HepG2 (cell line): Measurements from ENCODE around the gene PSMC3IP. TPM values are rescaled to one million over a fixed set of nuclear protein-coding genes. Genes with fewer than 3 reads are reported as not detected.
A peak's percentile ranks its signal among the peaks of the same experiment; 100 is the strongest.

Source experiments
- CENPBD1 ChIP-seq: sonication (generic); formaldehyde crosslinking; IDR thresholded peaks from 2 replicates; pipeline ENCODE4 v1.8.0; 2022; ENCODE audit warnings: missing genetic modification reagents, low read depth, mild to moderate bottlenecking, borderline replicate concordance
- FOSL2 ChIP-seq: sonication (generic); formaldehyde crosslinking; IDR thresholded peaks from 2 replicates; pipeline ENCODE4 v1.4.0; 2020; ENCODE audit warnings: missing genetic modification reagents
- FOXA3 ChIP-seq: IDR thresholded peaks from 2 replicates; pipeline ENCODE4 v1.6.1; 2016; ENCODE audit warnings: missing genetic modification reagents, missing compliant biosample characterization
- HHEX ChIP-seq: IDR thresholded peaks from 2 replicates; pipeline ENCODE4 v1.6.1; 2016; ENCODE audit warnings: control low read depth
- LBX2 ChIP-seq: sonication (generic); formaldehyde crosslinking; IDR thresholded peaks from 2 replicates; pipeline ENCODE4 v1.5.0; 2020; ENCODE audit warnings: missing genetic modification reagents, mild to moderate bottlenecking, borderline replicate concordance
- MXD3 ChIP-seq: IDR thresholded peaks from 2 replicates; pipeline ENCODE4 v1.6.1; 2016; ENCODE audit warnings: mild to moderate bottlenecking, missing biosample characterization, missing genetic modification reagents
- NCOA2 ChIP-seq: sonication (generic); formaldehyde crosslinking; IDR thresholded peaks from 2 replicates; pipeline ENCODE4 v1.8.0; 2022; ENCODE audit warnings: inconsistent platforms
- PRPF4 ChIP-seq: fragments of 200-400 bp; formaldehyde crosslinking; IDR thresholded peaks from 2 replicates; pipeline ENCODE4 v1.6.1; 2016; ENCODE audit warnings: low read length, low read depth; ENCODE audit not compliant: poor library complexity, severe bottlenecking
- RXRA ChIP-seq: sonication (generic); formaldehyde crosslinking; IDR thresholded peaks from 2 replicates; pipeline ENCODE4 v1.5.1; 2020; ENCODE audit warnings: missing genetic modification reagents
- SAP130 ChIP-seq: IDR thresholded peaks from 2 replicates; pipeline ENCODE4 v1.6.1; 2016; ENCODE audit warnings: low read depth
- ZBTB44 ChIP-seq: sonication (generic); formaldehyde crosslinking; IDR thresholded peaks from 2 replicates; pipeline ENCODE4 v1.4.0; 2020; ENCODE audit warnings: missing genetic modification reagents
- ZFP36L2 ChIP-seq: sonication (generic); formaldehyde crosslinking; IDR thresholded peaks from 2 replicates; pipeline ENCODE4 v1.4.0; 2020; ENCODE audit warnings: missing genetic modification reagents
- ZKSCAN1 ChIP-seq: fragments of 150-350 bp; IDR thresholded peaks from 2 replicates; pipeline ENCODE4 v1.6.1; 2014; ENCODE audit warnings: low read length
- ZNF101 ChIP-seq: sonication (generic); formaldehyde crosslinking; IDR thresholded peaks from 2 replicates; pipeline ENCODE4 v1.4.0; 2020; ENCODE audit warnings: mild to moderate bottlenecking, low read depth, missing genetic modification reagents, borderline replicate concordance
- ZNF350 ChIP-seq: sonication (generic); formaldehyde crosslinking; IDR thresholded peaks from 2 replicates; pipeline ENCODE4 v1.4.0; 2020; ENCODE audit warnings: mild to moderate bottlenecking, low read depth, missing genetic modification reagents, borderline replicate concordance
- ZNF460 ChIP-seq: sonication (generic); formaldehyde crosslinking; IDR thresholded peaks from 2 replicates; pipeline ENCODE4 v1.5.1; 2020; ENCODE audit warnings: missing genetic modification reagents, mild to moderate bottlenecking, borderline replicate concordance
- ZNF552 ChIP-seq: sonication (generic); formaldehyde crosslinking; IDR thresholded peaks from 2 replicates; pipeline ENCODE4 v1.9.0; 2022; ENCODE audit warnings: missing genetic modification reagents, mild to moderate bottlenecking, borderline replicate concordance
- ZNF597 ChIP-seq: sonication (generic); formaldehyde crosslinking; IDR thresholded peaks from 2 replicates; pipeline ENCODE4 v1.5.0; 2020; ENCODE audit warnings: missing genetic modification reagents
- polyA plus RNA-seq, 8 experiments: library from polyadenylated mRNA; depleted of rRNA in 3 of 8; stranded (reverse) in 7 of 8; unstranded in 1 of 8; fragments of >200 nt; fragmentation: Illumina TruSeq in 4 of 8; extraction: Trizol in 4 of 8; gene quantifications; 2 replicates each; pipeline versions ENCODE4 v1.2.1 to v1.2.3, GENCODE V29; 2011 to 2016; ENCODE audit warnings: low read depth in 4 of 8, missing spikeins in 1 of 8, mixed read lengths in 1 of 8; ENCODE audit not compliant: insufficient read depth in 1 of 8
- total RNA-seq, 5 experiments: library from RNA; depleted of rRNA; stranded (reverse); fragments of >200 nt; fragmentation: Illumina TruSeq; extraction: Trizol; gene quantifications; 2 replicates each; pipeline ENCODE4 v1.2.3, GENCODE V29; 2016; ENCODE audit warnings: low read depth in 1 of 5
- TF ChIP-seq, protein P1 (sequence below): IDR thresholded peaks from 2 replicates; pipeline ENCODE4 v1.6.1; 2016; ENCODE audit warnings: low read depth, control low read depth
- TF ChIP-seq, protein P2 (sequence below): sonication (generic); formaldehyde crosslinking; IDR thresholded peaks from 2 replicates; pipeline ENCODE4 v1.8.0; 2022; ENCODE audit warnings: mild to moderate bottlenecking, missing genetic modification reagents, borderline replicate concordance
- TF ChIP-seq, protein P3 (sequence below): sonication (generic); formaldehyde crosslinking; IDR thresholded peaks from 2 replicates; pipeline ENCODE4 v1.5.0; 2020; ENCODE audit warnings: mild to moderate bottlenecking, missing genetic modification reagents

The PSMC3IP gene
- total and polyA plus RNA-seq, 2 of the 13 experiments (the other 11 are each of a cell fraction or from before 2014, with no cell fraction given), result 6.5 to 22.4 TPM

DNA sequence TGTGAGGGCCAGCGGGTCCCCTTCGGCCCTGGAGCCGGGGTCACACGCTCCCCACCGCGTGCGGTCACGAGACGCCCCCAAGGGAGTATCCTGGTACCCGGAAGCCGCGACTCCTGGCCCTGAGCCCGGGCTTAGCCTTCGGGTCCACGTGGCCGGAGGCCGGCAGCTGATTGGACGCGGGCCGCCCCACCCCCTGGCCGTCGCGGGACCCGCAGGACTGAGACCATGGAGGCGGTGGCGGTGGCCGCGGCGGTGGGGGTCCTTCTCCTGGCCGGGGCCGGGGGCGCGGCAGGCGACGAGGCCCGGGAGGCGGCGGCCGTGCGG, 41.5 kb downstream of the PSMC3IP start, which contains the start of gene NAGLU (continued):
- TF ChIP-seq FOSL2 (CRISPR knock-in tag) (peak; percentile 44; the same call in 1 of the 2 replicates), ZNF350 (CRISPR knock-in tag) (0 out of 2 replicates have a peak, but pooled peaks have one; percentile 11), ZFP36L2 (CRISPR knock-in tag) (no peak), HHEX (CRISPR knock-in tag) (no peak), CENPBD1 (CRISPR knock-in tag) (no peak), MXD3 (peak; percentile 56; the same call in 1 of the 2 replicates), ZBTB44 (CRISPR knock-in tag) (no peak), ZNF597 (no peak), PRPF4 (no peak), ZKSCAN1 (no peak), FOXA3 (CRISPR knock-in tag) (peak; percentile 63), ZNF552 (0 out of 2 replicates have a peak, but pooled peaks have one; percentile 87), ZNF101 (CRISPR knock-in tag) (no peak), NCOA2 (no peak), RXRA (peak; percentile 58; the same call in 1 of the 2 replicates), ZNF460 (no peak; the same call in 1 of the 2 replicates), LBX2 (CRISPR knock-in tag) (no peak), SAP130 (CRISPR knock-in tag) (peak; percentile 87)
- TF ChIP-seq, protein P1, sequence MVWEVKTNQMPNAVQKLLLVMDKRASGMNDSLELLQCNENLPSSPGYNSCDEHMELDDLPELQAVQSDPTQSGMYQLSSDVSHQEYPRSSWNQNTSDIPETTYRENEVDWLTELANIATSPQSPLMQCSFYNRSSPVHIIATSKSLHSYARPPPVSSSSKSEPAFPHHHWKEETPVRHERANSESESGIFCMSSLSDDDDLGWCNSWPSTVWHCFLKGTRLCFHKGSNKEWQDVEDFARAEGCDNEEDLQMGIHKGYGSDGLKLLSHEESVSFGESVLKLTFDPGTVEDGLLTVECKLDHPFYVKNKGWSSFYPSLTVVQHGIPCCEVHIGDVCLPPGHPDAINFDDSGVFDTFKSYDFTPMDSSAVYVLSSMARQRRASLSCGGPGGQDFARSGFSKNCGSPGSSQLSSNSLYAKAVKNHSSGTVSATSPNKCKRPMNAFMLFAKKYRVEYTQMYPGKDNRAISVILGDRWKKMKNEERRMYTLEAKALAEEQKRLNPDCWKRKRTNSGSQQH, result no peak
- TF ChIP-seq, protein P2, sequence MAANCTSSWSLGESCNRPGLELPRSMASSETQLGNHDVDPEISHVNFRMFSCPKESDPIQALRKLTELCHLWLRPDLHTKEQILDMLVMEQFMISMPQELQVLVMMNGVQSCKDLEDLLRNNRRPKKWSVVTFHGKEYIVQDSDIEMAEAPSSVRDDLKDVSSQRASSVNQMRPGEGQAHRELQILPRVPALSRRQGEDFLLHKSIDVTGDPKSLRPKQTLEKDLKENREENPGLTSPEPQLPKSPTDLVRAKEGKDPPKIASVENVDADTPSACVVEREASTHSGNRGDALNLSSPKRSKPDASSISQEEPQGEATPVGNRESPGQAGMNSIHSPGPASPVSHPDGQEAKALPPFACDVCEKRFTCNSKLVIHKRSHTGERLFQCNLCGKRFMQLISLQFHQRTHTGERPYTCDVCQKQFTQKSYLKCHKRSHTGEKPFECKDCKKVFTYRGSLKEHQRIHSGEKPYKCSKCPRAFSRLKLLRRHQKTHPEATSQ (CRISPR knock-in tag), result no peak
- TF ChIP-seq, protein P3, sequence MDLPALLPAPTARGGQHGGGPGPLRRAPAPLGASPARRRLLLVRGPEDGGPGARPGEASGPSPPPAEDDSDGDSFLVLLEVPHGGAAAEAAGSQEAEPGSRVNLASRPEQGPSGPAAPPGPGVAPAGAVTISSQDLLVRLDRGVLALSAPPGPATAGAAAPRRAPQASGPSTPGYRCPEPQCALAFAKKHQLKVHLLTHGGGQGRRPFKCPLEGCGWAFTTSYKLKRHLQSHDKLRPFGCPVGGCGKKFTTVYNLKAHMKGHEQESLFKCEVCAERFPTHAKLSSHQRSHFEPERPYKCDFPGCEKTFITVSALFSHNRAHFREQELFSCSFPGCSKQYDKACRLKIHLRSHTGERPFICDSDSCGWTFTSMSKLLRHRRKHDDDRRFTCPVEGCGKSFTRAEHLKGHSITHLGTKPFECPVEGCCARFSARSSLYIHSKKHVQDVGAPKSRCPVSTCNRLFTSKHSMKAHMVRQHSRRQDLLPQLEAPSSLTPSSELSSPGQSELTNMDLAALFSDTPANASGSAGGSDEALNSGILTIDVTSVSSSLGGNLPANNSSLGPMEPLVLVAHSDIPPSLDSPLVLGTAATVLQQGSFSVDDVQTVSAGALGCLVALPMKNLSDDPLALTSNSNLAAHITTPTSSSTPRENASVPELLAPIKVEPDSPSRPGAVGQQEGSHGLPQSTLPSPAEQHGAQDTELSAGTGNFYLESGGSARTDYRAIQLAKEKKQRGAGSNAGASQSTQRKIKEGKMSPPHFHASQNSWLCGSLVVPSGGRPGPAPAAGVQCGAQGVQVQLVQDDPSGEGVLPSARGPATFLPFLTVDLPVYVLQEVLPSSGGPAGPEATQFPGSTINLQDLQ, result no peak
